HG03442 (cell line): Measurements from ENCODE around the gene RUSF1.
"Not testable (repeated sequence)": the region's sequence is repeated elsewhere in the genome, so short reads cannot be mapped to it uniquely, and the experiment has no call there.

Experiments used
- ATAC-seq: cut with Tn5 transposase; IDR thresholded peaks from one replicate; pipeline ENCODE4 v1.9.1; 2021; ENCODE audit warnings: mild to moderate bottlenecking, moderate library complexity; ENCODE audit not compliant: unreplicated experiment

RUSF1 gene

GRCh38 chr16:31455601-31456314 lies 52.4 kb downstream of the RUSF1 start:
- no peak for ATAC-seq

- no peak for ATAC-seq
These were observed 54.7 kb downstream of the RUSF1 start for GRCh38 chr16:31453255-31454204.

- no peak for ATAC-seq
These were observed 55.5 kb downstream of the RUSF1 start for GRCh38 chr16:31452631-31453106.

- peak; percentile 45 for ATAC-seq
These were observed 56.4 kb downstream of the RUSF1 start for GRCh38 chr16:31451681-31452351.

GRCh38 chr16:31451201-31451600 lies 57.0 kb downstream of the RUSF1 start:
- no peak for ATAC-seq

GRCh38 chr16:31445931-31446330 lies 62.3 kb downstream of the RUSF1 start:
- ATAC-seq: not testable (repeated sequence)

- ATAC-seq: no peak
These were observed 66.2 kb downstream of the RUSF1 start for GRCh38 chr16:31441956-31442355.

GRCh38 chr16:31440516-31441184 lies 67.5 kb downstream of the RUSF1 start:
- no peak for ATAC-seq

- ATAC-seq: no peak
These were observed 68.7 kb downstream of the RUSF1 start for GRCh38 chr16:31439519-31439918.
